ENCODE measurements around the gene HSD11B1.

HSD11B1 gene

DNA sequence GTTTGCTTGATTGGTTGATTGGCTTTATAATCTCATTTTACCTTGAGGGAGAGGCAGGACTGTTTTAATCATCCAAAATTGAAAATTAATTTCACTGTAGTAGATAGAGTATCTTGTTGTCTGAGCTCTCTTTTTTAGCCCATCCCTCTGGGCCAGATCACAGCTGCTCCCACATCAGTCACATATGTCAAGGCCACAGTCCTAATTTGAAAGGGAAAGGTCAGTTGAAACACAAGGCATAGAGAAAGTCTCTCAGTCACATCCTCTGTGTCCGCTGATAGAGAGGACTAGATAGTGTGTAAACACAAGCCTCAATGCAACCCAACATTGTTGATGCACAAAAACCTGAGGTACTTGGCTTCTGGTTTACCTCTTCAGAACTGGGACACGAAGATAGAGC is 72.9 kb downstream of the HSD11B1 start:
- TF ChIP-seq, protein P1, sequence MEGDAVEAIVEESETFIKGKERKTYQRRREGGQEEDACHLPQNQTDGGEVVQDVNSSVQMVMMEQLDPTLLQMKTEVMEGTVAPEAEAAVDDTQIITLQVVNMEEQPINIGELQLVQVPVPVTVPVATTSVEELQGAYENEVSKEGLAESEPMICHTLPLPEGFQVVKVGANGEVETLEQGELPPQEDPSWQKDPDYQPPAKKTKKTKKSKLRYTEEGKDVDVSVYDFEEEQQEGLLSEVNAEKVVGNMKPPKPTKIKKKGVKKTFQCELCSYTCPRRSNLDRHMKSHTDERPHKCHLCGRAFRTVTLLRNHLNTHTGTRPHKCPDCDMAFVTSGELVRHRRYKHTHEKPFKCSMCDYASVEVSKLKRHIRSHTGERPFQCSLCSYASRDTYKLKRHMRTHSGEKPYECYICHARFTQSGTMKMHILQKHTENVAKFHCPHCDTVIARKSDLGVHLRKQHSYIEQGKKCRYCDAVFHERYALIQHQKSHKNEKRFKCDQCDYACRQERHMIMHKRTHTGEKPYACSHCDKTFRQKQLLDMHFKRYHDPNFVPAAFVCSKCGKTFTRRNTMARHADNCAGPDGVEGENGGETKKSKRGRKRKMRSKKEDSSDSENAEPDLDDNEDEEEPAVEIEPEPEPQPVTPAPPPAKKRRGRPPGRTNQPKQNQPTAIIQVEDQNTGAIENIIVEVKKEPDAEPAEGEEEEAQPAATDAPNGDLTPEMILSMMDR (IDR thresholded peaks at IDR 0.05; ENCODE audit: borderline replicate concordance, insufficient read depth, low read depth, low read length), result no peak
- no peak overlapping the region for H3K4me3 ChIP-seq (ENCODE audit: low read depth, low read length)

DNA sequence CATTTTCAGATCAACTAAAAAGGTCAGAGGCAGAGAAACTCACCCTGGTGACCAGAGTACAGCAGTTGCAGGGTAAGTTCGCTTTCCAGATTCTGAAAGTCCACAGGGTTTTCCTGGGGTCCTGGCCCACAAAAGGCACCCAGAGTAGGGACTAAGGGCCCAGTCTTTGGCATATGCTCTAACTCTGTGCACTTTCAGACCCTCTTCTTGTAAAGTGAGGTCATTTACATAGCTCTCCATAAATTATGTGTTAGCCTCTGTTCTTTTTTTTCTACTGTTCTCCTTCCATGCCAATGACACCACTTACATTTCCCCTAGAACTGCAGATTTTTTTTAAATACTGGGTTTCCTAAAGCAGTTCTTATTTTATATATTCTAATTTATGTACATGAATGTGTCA is 73.5 kb downstream of the HSD11B1 start:
- TF ChIP-seq, protein P1 (IDR thresholded peaks at IDR 0.05; ENCODE audit: borderline replicate concordance, insufficient read depth, low read depth, low read length), result no peak
- no peak overlapping the region for H3K4me3 ChIP-seq (ENCODE audit: low read depth, low read length)

DNA sequence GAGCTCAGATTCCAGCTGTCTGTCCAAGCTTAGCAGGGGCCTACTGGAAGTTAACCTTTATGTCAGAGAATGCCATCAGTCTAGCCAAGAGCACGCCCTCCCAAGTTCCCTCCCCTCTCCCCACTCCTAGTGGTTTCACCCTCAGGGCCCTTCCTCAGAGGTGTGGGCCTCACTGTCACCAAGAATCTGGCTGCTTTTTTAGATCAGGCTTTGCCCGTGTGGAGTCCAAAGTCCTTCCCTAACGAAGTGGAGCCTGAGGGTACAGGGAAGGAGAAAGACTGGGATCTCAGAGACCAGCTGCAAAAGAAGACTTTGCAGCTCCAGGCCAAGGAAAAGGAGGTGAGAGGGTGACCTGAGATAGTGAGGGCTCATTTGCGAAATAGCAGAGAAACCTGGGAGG is 75.6 kb downstream of the HSD11B1 start:
- H3K4me3 ChIP-seq (ENCODE audit: low read depth, low read length), result no peak overlapping the region
- TF ChIP-seq, protein P1 (IDR thresholded peaks at IDR 0.05; ENCODE audit: borderline replicate concordance, insufficient read depth, low read depth, low read length), result no peak

DNA sequence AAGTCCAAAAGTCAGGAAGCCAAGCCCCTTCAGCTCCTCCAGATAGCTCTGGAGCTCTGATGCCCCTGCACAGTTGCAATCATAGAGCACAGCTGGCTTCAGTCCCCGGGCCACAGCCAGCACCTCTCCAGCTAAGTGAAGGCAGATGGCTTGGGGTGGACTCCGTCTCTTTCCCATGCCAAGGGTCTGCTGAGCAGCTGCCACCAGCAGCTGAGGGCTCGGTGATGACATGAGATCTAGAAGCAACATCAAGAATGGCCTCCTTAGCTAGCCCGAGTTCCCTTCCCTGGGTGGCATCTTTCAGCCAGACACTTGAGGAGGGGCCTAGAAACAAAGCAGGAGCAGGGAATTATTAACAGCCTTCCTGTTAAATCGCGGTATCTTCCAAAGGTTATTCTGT is 78.7 kb downstream of the HSD11B1 start:
- TF ChIP-seq, protein P1 (IDR thresholded peaks at IDR 0.05; ENCODE audit: borderline replicate concordance, insufficient read depth, low read depth, low read length), result no peak
- H3K4me3 ChIP-seq (ENCODE audit: low read depth, low read length), result peak overlapping the region; percentile 89

All from GM12875 (cell line).